Measurements from ENCODE around the gene NT5C2. TPM values are rescaled to one million over a fixed set of nuclear protein-coding genes. Genes with fewer than 3 reads are reported as not detected.

NT5C2 gene
- total and polyA plus RNA-seq, 2 donors (not counting 1 experiment from before 2014, with no cell fraction given), result 38.6 to 80.8 TPM

DNA sequence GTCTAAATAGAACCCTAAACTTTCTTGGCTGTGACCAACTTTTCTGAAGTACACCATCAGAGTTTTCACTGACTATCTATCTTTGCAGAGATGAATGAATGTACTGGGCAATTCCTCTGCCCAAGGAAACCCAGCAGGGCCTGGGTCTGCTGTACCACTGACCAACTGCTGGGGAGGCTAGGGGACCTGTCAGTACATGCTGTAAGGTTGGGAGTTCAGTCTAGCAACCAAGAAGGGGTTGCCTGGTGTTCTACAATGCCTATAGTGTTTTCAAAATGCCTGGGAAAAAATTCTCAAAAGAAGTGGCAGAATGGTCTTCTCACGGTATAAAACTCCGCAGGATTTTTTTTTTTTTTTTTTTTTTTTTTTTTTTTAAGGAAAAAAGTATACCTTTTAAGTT lies 106.3 kb downstream of the NT5C2 start:
- no peak overlapping the region for H3K4me3 ChIP-seq (ENCODE audit: control extremely low read depth in 1 of 5, extremely low read depth in 1 of 5, insufficient read depth in 1 of 5, low read depth in 2 of 5, low read length in 4 of 5)
- no peaks in the 10 kb centered on the region for H3K4me1 ChIP-seq (ENCODE audit: control insufficient read depth in 2 of 2, insufficient read depth in 2 of 2, low read length in 2 of 2)
- POLR2A ChIA-PET, result no interaction called here
- H3K36me3 ChIP-seq (replicated peaks in 1 of 2; ENCODE audit: control extremely low read depth in 1 of 2, control insufficient read depth in 1 of 2, extremely low read depth in 1 of 2, insufficient read depth in 2 of 2, low read length in 1 of 2), result peaks cover 5 to 43% of the 10 kb centered on the region in 2 experiments
- no peaks in the 10 kb centered on the region for H4K20me1 ChIP-seq (ENCODE audit: control insufficient read depth, insufficient read depth, low read length, poor library complexity, severe bottlenecking)
- Mint-ChIP-seq H3K27ac (no peak overlapping the region), H3K9me3 (ENCODE audit: insufficient read depth) (no peaks in the 10 kb centered on the region), H3K27me3 (no peaks in the 10 kb centered on the region), H3K4me3 (no peak overlapping the region), H3K4me1 (no peaks in the 10 kb centered on the region)
- no peaks in the 10 kb centered on the region for H3K27me3 ChIP-seq (replicated peaks in 1 of 4; ENCODE audit: control extremely low read depth in 1 of 4, control insufficient read depth in 3 of 4, insufficient read depth in 4 of 4, low read length in 3 of 4)
- ATAC-seq (ENCODE audit: low read depth) (no peak), DNase-seq (no peak)
- no peak overlapping the region for H3K27ac ChIP-seq (ENCODE audit: low read length in 2 of 2)
- TF ChIP-seq, protein P1, sequence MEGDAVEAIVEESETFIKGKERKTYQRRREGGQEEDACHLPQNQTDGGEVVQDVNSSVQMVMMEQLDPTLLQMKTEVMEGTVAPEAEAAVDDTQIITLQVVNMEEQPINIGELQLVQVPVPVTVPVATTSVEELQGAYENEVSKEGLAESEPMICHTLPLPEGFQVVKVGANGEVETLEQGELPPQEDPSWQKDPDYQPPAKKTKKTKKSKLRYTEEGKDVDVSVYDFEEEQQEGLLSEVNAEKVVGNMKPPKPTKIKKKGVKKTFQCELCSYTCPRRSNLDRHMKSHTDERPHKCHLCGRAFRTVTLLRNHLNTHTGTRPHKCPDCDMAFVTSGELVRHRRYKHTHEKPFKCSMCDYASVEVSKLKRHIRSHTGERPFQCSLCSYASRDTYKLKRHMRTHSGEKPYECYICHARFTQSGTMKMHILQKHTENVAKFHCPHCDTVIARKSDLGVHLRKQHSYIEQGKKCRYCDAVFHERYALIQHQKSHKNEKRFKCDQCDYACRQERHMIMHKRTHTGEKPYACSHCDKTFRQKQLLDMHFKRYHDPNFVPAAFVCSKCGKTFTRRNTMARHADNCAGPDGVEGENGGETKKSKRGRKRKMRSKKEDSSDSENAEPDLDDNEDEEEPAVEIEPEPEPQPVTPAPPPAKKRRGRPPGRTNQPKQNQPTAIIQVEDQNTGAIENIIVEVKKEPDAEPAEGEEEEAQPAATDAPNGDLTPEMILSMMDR (IDR thresholded peaks at IDR 0.05), result no peak
- no peak for TF ChIP-seq EZH2 (IDR thresholded peaks at IDR 0.05; ENCODE audit: borderline replicate concordance, insufficient read depth, low read depth, low read length, poor library complexity, severe bottlenecking)
- no peaks in the 10 kb centered on the region for H3K9me3 ChIP-seq (ENCODE audit: control extremely low read depth in 1 of 3, control insufficient read depth in 2 of 3, insufficient read depth in 1 of 3, low read length in 2 of 3)
- H2AFZ ChIP-seq (ENCODE audit: insufficient read depth, low read depth, low read length, poor library complexity, severe bottlenecking), result no peak overlapping the region
- no CpG with 5 or more reads among the region's 2 CpGs for WGBS (ENCODE audit: insufficient coverage)
- no peak overlapping the region for H3K9ac ChIP-seq (ENCODE audit: low read length)
- no peak overlapping the region for H3K4me2 ChIP-seq (replicated peaks; ENCODE audit: low read depth, low read length, poor library complexity, severe bottlenecking)
- CTCF ChIA-PET, result interaction anchor here (0.7 kb wide), 1 partner anchor 230 kb away, joined by 3 read pairs; no protein-coding TSS in a partner anchor
- H3K79me2 ChIP-seq (ENCODE audit: control insufficient read depth, insufficient read depth, low read length), result no peaks in the 10 kb centered on the region
- intact Hi-C loops (cut with micrococcal nuclease), result no loop called here

DNA sequence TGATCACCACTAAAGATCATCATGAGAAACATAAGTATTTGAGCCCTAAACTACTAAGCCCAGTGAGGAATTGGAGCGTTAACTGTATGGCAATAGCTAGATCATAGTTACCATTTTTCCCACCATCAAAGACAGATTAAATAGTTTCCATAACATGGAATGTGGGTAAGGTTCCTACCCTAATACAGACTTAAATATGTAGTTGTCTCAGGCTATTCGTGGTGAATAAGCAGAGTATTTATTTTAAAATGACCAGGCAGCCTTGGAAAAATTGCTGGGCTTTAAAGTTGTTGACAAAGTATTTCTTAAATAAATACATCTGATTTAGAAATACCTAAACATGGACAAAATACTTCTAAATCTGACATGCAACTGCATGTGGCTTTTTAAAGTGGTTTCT lies 106.8 kb downstream of the NT5C2 start:
- Mint-ChIP-seq H3K4me3 (no peak overlapping the region), H3K27ac (no peak overlapping the region), H3K9me3 (ENCODE audit: insufficient read depth) (no peaks in the 10 kb centered on the region), H3K27me3 (no peaks in the 10 kb centered on the region), H3K4me1 (no peaks in the 10 kb centered on the region)
- no peaks in the 10 kb centered on the region for H3K4me1 ChIP-seq (ENCODE audit: control insufficient read depth in 2 of 2, insufficient read depth in 2 of 2, low read length in 2 of 2)
- H3K4me2 ChIP-seq (replicated peaks; ENCODE audit: low read depth, low read length, poor library complexity, severe bottlenecking), result no peak overlapping the region
- no peak overlapping the region for H3K9ac ChIP-seq (ENCODE audit: low read length)
- no peak for DNase-seq
- no peak for ATAC-seq (ENCODE audit: low read depth)
- peaks cover 5 to 37% of the 10 kb centered on the region in 2 experiments for H3K36me3 ChIP-seq (replicated peaks in 1 of 2; ENCODE audit: control extremely low read depth in 1 of 2, control insufficient read depth in 1 of 2, extremely low read depth in 1 of 2, insufficient read depth in 2 of 2, low read length in 1 of 2)
- no peaks in the 10 kb centered on the region for H4K20me1 ChIP-seq (ENCODE audit: control insufficient read depth, insufficient read depth, low read length, poor library complexity, severe bottlenecking)
- no CpG with 5 or more reads among the region's 2 CpGs for WGBS (ENCODE audit: insufficient coverage)
- ChIA-PET POLR2A (no interaction called here), CTCF (interaction anchor here (1.0 kb wide), 1 partner anchor 158 kb away, joined by 4 read pairs; no protein-coding TSS in a partner anchor)
- no peaks in the 10 kb centered on the region for H3K9me3 ChIP-seq (ENCODE audit: control extremely low read depth in 1 of 3, control insufficient read depth in 2 of 3, insufficient read depth in 1 of 3, low read length in 2 of 3)
- H3K27me3 ChIP-seq (replicated peaks in 1 of 4; ENCODE audit: control extremely low read depth in 1 of 4, control insufficient read depth in 3 of 4, insufficient read depth in 4 of 4, low read length in 3 of 4), result no peaks in the 10 kb centered on the region
- intact Hi-C loops (cut with micrococcal nuclease), result no loop called here
- no peak overlapping the region for H2AFZ ChIP-seq (ENCODE audit: insufficient read depth, low read depth, low read length, poor library complexity, severe bottlenecking)
- no peak overlapping the region for H3K27ac ChIP-seq (ENCODE audit: low read length in 2 of 2)
- no peaks in the 10 kb centered on the region for H3K79me2 ChIP-seq (ENCODE audit: control insufficient read depth, insufficient read depth, low read length)
- H3K4me3 ChIP-seq (ENCODE audit: control extremely low read depth in 1 of 5, extremely low read depth in 1 of 5, insufficient read depth in 1 of 5, low read depth in 2 of 5, low read length in 4 of 5), result no peak overlapping the region
- no peak for TF ChIP-seq EZH2 (IDR thresholded peaks at IDR 0.05; ENCODE audit: borderline replicate concordance, insufficient read depth, low read depth, low read length, poor library complexity, severe bottlenecking)
- TF ChIP-seq, protein P1 (IDR thresholded peaks at IDR 0.05), result no peak

Data from B cell (primary cell).